ENCODE results near the gene RGS3.

The RGS3 gene

DNA sequence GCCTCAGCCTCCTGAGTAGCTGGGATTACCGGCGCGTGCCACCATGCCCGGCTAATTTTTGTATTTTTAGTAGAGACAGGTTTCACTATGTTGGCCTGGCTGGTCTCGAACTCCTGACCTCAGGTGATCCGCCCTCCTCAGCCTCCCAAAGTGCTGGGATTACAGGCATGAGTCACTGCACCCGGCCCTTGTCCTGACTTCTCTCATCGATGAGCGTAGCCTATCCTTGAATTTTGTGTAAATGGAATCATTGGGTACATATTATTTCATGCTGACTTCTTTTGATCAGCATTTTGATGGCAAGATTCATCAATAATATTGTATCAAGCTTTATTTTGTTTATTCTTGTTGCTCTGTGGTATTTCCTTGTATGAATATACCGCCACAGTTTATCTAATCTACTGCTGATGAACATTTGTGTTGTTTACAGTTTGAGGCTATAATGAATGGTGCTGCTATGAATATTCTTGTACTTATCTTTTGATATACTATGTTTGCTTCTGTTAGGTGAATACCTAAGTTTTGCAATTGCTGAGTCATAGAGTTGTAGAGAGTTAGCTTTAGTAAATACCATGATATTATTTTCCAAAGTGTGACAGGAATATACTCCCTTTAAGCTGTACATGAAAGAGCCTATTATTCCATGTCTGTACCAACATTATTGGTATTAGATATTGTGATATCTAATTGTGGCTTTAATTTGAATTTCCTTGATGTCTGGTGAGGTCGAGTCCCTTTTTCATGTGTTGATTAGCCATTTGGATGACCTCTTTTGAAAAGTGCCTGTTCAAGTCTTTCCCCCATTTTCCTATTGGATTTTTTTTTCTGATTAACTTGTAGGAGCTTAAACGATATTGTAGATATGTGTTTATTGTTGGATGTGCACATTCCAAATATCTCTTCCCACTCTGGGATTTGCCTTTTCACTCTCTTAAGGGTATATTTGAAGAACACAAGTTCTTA, 107.5 kb downstream of the RGS3 start:
- H3K9ac ChIP-seq (ENCODE audit: low read depth, low read length), result no peak overlapping the region
- H3K27me3 ChIP-seq (ENCODE audit: insufficient read depth, low read length), result no peaks in the 10 kb centered on the region; the same call in 1 of the 2 replicates
- no peak overlapping the region for H3K4me3 ChIP-seq (ENCODE audit: low read length)
- H3K9me3 ChIP-seq (ENCODE audit: insufficient read depth, low read depth, low read length), result no peaks in the 10 kb centered on the region
- H3K36me3 ChIP-seq (ENCODE audit: insufficient read depth, low read depth, low read length), result no peaks in the 10 kb centered on the region
- H3K4me1 ChIP-seq (ENCODE audit: insufficient read depth, low read length), result no peaks in the 10 kb centered on the region; the same call in 1 of the 2 replicates
- H3K27ac ChIP-seq (ENCODE audit: low read length), result no peak overlapping the region

DNA sequence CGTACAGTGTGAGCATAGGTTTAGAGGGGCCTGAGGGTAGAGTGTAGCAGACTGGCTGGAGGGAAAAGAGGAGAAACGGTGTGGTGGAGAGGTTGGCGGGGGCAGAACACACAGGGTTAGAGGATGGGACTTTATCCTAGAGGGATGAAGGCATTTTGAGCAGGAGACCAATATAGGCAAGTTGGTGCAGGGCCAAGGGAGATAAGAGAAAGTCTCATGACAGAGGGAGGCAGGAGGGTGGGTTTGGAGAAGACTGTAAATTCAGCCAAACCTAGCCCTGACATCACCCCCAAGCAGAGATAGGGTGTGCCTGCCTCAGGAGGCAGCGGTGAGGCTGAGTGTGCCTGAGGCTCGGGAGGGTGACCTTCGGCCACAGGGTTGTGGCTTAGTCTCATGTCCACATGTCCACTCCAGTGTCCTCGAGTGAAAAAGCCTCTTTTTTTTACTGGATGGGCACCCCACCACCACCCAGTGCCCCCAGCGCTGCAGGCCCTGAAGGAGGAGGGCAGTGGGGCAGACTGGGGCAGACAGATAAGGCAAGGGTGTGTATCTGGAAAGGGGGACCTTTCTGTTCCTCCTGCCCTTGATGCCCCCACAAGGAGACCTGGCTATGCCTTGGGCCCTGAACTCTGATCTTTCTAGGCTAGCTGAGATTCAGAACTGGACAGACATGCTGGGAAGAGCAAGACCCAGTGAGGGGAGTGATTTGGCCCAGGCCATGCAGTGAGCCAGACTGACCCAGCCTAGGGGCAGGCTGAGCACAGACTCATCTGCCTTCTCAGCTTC, 108.7 kb downstream of the RGS3 start:
- Histone ChIP-seq H3K36me3 (ENCODE audit: insufficient read depth, low read depth, low read length) (no peaks in the 10 kb centered on the region), H3K9ac (ENCODE audit: low read depth, low read length) (no peak overlapping the region), H3K27me3 (ENCODE audit: insufficient read depth, low read length) (no peaks in the 10 kb centered on the region), H3K4me3 (ENCODE audit: low read length) (no peak overlapping the region), H3K4me1 (ENCODE audit: insufficient read depth, low read length) (no peaks in the 10 kb centered on the region; the same call in 1 of the 2 replicates), H3K9me3 (ENCODE audit: insufficient read depth, low read depth, low read length) (no peaks in the 10 kb centered on the region), H3K27ac (ENCODE audit: low read length) (no peak overlapping the region)

DNA sequence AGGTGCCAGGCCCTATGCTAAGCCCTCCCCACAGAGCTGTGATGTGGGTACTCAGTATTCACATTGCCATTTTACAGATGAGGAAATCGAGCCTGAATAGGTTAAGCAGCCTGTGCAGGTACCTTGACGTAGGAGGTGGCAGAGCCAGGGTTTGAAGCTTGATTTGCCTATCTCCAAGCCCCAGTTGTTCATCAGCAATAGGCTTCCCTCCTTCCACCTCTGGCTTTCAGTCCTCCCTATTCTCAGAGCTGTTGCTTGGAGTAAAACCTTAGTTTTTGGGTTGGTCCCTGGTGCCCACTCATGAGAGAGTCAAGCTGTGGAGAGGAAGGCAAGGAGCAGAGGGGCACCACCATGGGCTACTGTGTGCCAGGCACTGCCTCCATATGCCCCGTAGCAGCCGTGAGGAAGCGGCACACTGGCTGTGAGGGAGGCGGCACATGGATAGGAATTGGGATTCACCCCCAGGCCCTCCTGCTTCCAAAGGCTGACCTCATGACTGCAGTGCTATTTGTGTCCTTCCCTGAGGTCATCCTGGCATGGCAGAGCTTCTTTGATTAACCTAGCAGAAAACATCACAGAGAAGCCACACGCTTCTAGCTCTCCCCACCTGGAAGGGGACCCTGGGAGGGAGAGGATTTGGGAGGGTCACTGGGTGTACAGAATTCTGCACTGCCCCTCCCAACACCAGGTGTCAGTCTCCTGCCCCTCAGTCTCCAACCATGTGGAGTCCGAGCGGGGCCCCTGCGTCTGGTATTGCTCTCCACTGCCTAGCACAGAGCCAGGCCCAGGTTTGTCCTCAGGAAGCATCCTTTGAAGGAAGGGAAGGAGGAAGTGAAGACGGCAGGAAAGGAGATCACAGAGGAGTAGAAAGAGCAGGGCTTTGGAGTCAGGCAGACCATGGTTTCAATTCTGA, 109.8 kb downstream of the RGS3 start:
- Histone ChIP-seq H3K9me3 (ENCODE audit: insufficient read depth, low read depth, low read length) (no peaks in the 10 kb centered on the region), H3K27ac (ENCODE audit: low read length) (no peak overlapping the region), H3K4me3 (ENCODE audit: low read length) (no peak overlapping the region), H3K27me3 (ENCODE audit: insufficient read depth, low read length) (no peaks in the 10 kb centered on the region), H3K4me1 (ENCODE audit: insufficient read depth, low read length) (no peaks in the 10 kb centered on the region; the same call in 1 of the 2 replicates), H3K36me3 (ENCODE audit: insufficient read depth, low read depth, low read length) (no peaks in the 10 kb centered on the region), H3K9ac (ENCODE audit: low read depth, low read length) (no peak overlapping the region)

DNA sequence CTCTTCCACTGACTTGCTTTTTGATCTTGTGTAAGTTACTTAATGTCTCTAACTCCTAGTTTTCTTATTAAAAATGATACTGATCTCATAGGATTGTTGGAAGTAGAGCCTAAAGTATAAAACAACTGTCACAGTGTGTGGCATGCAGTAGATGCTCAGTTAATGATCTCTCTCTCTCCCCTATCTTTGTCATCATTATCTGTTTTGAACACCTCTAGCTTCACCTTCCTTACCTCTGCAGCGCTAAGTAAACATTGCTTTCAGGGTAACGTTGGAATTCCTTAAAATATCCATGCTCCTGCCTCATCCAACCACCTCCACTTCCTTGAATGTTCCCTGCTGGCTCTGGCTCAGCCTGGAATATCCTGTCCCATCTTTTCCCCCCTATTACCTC, 110.4 kb downstream of the RGS3 start:
- Histone ChIP-seq H3K36me3 (ENCODE audit: insufficient read depth, low read depth, low read length) (no peaks in the 10 kb centered on the region), H3K4me1 (ENCODE audit: insufficient read depth, low read length) (no peaks in the 10 kb centered on the region; the same call in 1 of the 2 replicates), H3K9ac (ENCODE audit: low read depth, low read length) (no peak overlapping the region), H3K9me3 (ENCODE audit: insufficient read depth, low read depth, low read length) (no peaks in the 10 kb centered on the region), H3K27ac (ENCODE audit: low read length) (no peak overlapping the region), H3K4me3 (ENCODE audit: low read length) (no peak overlapping the region), H3K27me3 (ENCODE audit: insufficient read depth, low read length) (no peaks in the 10 kb centered on the region)

DNA sequence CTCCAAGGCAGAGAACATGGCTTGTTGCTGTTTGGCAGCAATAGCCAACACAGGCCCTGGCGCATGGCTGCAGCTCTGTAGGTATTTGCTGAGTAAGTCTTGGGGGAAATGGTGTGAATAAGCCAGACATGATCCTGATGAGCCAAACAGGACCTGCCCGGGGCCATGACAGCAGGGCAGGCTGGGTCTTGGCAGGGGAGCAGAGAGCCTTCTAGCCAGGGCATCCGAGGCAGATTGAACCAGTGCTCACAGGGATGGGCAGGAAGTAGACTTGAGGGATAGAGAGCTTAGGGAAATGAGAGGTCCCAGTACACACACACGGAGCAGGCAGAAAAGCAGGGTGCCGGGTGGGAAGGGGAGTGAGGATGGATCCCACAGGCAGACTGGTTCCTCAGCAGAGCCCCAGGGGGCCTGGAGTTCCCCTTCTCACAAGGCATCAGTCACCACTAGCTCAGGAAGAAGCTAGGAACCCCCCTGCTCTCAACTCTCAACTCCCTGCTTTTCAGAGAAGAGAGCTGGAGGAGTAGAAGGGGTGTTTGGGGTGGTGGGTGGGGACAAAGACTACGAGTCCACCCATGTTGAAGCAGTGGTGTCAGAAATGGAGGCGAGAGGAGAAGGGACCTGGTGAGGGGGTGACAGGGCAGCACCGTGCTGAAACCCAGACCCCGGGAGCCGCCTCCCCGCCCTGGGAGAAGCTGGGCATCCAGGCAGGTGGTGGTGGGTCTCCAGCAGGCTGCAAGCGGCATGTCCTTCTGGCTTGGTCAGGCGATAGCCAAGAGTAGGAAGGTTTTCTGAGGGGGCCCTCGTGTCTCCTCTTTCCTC, 111.1 kb downstream of the RGS3 start:
- no peak overlapping the region for H3K4me3 ChIP-seq (ENCODE audit: low read length)
- no peaks in the 10 kb centered on the region for H3K36me3 ChIP-seq (ENCODE audit: insufficient read depth, low read depth, low read length)
- H3K9ac ChIP-seq (ENCODE audit: low read depth, low read length), result no peak overlapping the region
- H3K4me1 ChIP-seq (ENCODE audit: insufficient read depth, low read length), result no peaks in the 10 kb centered on the region; the same call in 1 of the 2 replicates
- H3K27me3 ChIP-seq (ENCODE audit: insufficient read depth, low read length), result no peaks in the 10 kb centered on the region
- H3K27ac ChIP-seq (ENCODE audit: low read length), result no peak overlapping the region
- no peaks in the 10 kb centered on the region for H3K9me3 ChIP-seq (ENCODE audit: insufficient read depth, low read depth, low read length)

DNA sequence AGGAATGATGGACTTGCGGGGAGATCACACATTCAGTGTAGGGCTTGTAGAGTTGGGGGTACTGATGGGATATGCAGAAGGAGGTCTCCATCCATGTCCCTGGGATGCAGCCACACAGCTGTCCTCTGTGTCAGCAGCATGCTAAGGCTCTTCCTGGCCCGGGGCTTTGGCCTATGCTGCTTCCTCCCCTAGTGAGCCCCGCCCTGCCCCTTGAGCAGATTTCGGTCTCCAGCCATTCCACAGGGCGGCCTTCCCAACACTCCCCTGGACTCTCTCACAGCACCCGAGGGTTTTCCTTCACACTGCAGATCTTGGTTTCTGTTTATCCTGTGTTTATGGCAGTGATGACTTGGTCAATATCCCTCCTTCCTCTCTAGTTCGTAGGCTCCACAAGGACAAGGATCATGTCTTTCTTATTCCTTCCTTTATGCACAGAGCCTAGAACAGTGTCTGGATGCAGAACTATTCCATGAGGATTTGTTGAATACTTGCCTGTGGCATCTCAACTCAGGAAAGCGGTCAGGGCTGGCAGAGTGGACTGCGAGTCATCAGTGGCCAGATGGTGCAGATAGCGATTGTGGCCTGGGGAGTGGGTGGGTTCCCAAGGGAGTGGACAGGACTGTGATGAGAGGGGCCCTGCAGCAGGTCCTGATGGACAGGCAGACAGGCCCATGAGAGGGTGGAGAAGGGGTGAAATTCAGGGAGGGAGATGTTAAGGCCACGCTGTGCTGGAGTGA, 114.2 kb downstream of the RGS3 start:
- H3K4me1 ChIP-seq (ENCODE audit: insufficient read depth, low read length), result no peaks in the 10 kb centered on the region; the same call in 1 of the 2 replicates
- no peaks in the 10 kb centered on the region for H3K27me3 ChIP-seq (ENCODE audit: insufficient read depth, low read length)
- H3K36me3 ChIP-seq (ENCODE audit: insufficient read depth, low read depth, low read length), result no peaks in the 10 kb centered on the region
- no peak overlapping the region for H3K27ac ChIP-seq (ENCODE audit: low read length)
- H3K9me3 ChIP-seq (ENCODE audit: insufficient read depth, low read depth, low read length), result no peaks in the 10 kb centered on the region
- H3K4me3 ChIP-seq (ENCODE audit: low read length), result no peak overlapping the region
- no peak overlapping the region for H3K9ac ChIP-seq (ENCODE audit: low read depth, low read length)

DNA sequence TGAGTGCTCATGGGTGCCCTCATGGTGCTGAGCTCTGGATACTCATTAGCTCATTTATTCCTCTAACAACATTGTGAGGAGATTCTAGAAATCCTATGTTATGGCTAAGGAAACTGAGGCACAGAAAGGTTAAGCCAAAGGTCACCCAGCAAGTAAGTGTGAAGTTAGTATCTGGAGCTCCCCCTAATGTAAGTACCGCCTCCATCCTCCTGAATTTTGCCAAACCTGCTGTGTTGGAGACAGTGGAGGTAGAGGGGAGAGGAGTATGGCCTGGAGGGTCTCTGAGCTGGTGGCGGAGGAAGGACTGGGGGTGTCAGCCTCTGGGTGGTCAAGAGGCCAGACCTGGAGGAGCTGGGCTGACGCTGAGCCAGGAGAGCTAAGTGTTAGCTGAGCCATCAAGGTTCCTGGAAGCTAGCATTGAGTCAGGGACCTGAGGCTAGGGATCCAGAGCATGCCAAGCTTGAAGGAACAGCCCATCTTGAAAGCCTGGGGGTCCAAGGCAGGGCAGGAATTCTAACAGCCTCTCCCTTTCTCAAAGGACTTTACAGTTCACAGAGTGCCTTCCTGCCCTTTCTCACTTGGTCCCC, 114.8 kb downstream of the RGS3 start:
- Histone ChIP-seq H3K36me3 (ENCODE audit: insufficient read depth, low read depth, low read length) (no peaks in the 10 kb centered on the region), H3K27me3 (ENCODE audit: insufficient read depth, low read length) (no peaks in the 10 kb centered on the region), H3K9ac (ENCODE audit: low read depth, low read length) (no peak overlapping the region), H3K4me3 (ENCODE audit: low read length) (no peak overlapping the region), H3K27ac (ENCODE audit: low read length) (no peak overlapping the region), H3K9me3 (ENCODE audit: insufficient read depth, low read depth, low read length) (no peaks in the 10 kb centered on the region), H3K4me1 (ENCODE audit: insufficient read depth, low read length) (no peaks in the 10 kb centered on the region; the same call in 1 of the 2 replicates)

DNA sequence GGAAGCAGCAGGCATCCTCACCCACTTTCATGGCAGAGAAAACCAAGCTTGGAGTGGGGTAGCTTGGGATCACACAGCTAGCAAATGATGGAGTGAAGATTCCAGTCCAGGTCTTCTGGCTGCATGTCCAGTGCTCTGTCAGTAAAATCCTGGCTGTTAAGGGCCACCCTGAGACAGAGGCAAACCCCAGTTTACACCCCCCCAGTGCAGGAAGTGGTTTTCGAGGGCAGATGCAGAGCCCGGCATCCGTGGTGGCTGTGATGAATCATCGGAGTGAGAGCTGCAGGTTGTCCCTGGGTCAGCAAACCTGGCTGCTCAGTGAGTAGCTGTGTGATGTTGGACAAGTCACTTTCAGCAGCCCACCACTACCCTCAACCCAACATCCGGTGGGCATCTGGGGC, 115.4 kb downstream of the RGS3 start:
- Histone ChIP-seq H3K27me3 (ENCODE audit: insufficient read depth, low read length) (no peaks in the 10 kb centered on the region), H3K4me1 (ENCODE audit: insufficient read depth, low read length) (no peaks in the 10 kb centered on the region; the same call in 1 of the 2 replicates), H3K9me3 (ENCODE audit: insufficient read depth, low read depth, low read length) (no peaks in the 10 kb centered on the region), H3K9ac (ENCODE audit: low read depth, low read length) (no peak overlapping the region), H3K36me3 (ENCODE audit: insufficient read depth, low read depth, low read length) (0 out of 2 replicates have a peak, but pooled peaks cover 4% of the 10 kb centered on the region), H3K27ac (ENCODE audit: low read length) (no peak overlapping the region), H3K4me3 (ENCODE audit: low read length) (no peak overlapping the region)

DNA sequence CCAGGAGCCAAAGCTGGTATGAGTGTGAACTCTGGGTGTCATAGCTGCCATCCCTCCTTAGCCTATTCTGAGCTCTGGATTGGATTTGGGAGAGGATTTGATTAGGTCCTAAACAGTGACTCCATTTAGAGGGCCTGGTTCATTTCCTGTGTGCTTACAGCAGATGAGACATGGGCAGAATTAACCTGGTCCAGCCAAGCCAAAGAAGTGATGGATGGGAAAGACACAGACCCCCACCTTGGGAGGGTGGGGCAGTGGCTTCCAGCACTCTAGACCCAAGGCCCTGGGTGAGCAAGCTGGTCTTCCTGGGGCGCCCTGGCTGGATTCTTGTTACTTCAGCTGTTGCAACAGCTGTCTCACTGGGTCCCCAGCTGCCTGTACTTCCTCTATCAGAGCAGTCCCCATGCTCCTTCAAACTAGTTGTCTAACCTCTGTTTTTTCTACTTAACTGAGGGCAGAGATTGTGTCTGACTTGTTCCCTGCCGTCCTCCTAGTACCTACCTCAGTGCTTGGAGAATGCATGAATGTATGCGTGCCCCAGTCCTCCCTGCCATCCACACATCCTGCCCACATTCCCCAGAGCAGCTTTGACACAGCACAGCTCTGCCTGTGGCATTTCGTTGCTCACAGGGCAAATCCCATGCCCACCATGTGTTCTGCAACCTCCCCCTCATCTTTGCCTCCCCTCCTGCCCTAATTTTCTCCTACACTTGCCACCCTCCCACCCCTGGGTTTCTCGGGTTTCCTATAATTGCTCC, 115.9 kb downstream of the RGS3 start:
- Histone ChIP-seq H3K9ac (ENCODE audit: low read depth, low read length) (no peak overlapping the region; the same call in 1 of the 2 replicates), H3K27ac (ENCODE audit: low read length) (no peak overlapping the region), H3K9me3 (ENCODE audit: insufficient read depth, low read depth, low read length) (no peaks in the 10 kb centered on the region), H3K27me3 (ENCODE audit: insufficient read depth, low read length) (no peaks in the 10 kb centered on the region), H3K36me3 (ENCODE audit: insufficient read depth, low read depth, low read length) (peaks cover 6% of the 10 kb centered on the region; the same call in 1 of the 2 replicates), H3K4me1 (ENCODE audit: insufficient read depth, low read length) (no peaks in the 10 kb centered on the region; the same call in 1 of the 2 replicates), H3K4me3 (ENCODE audit: low read length) (no peak overlapping the region)

Data from iPS-20b (cell line).